ENCODE results near the gene ZNF527.
"Not testable (repeated sequence)": the region's sequence is repeated elsewhere in the genome, so short reads cannot be mapped to it uniquely, and the experiment has no call there.

The ZNF527 gene

GRCh38 chr19:37370880-37371661 is at the start of gene ZNF527:
Gene ZNF527 (plus strand): TSS chr19:37371099. CDS start chr19:37374199, 3,100 bp downstream.
- peak; percentile 97 for DNase-seq

GRCh38 chr19:37329686-37330085 is 41.2 kb upstream of the ZNF527 start:
- DNase-seq: no peak

DNA sequence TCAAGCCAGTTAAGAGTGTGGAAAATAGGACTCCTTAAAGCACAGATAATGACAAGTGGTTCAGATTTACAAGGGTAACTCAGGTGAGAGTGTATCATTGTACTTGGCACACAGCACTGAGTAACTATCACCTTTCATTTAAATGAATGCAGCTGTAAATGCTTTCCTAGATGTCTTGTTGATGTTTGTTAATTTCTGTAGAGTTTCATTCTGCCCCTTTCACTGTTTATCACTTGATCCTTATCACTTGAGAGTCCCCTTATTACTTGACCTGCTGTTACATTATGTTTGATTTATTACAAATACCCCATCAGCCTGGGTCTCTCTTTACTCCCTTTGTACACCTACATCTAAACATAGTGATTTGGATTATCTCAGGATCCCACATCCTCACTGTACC is 38.1 kb upstream of the ZNF527 start:
- DNase-seq: no peak

DNA sequence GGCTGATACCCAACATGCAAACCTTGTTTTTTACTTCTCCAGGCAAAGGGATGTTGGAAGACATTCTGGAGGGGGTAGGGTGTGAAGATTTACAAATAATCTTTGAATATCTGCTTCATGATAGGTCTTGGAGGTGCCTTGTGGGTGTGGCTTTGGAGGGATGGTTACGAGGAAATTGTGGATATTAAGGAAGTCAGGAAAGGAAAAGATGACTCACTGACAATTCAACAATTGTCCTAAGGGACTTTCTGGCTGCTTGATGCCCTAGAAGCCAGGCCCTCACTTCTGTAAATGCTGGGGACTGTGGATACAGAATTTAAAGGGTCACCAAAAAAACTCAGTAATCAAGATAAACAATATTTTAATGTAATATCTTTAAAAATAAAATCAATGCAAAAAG is 37.4 kb upstream of the ZNF527 start:
- no peak for DNase-seq

GRCh38 chr19:37334179-37335071 is 36.5 kb upstream of the ZNF527 start:
- peak; percentile 88 for DNase-seq

GRCh38 chr19:37342753-37343152 is 28.1 kb upstream of the ZNF527 start:
- DNase-seq: no peak

- no peak for DNase-seq
These were observed 24.8 kb upstream of the ZNF527 start for GRCh38 chr19:37346091-37346490.

- DNase-seq: no peak
These were observed 22.8 kb upstream of the ZNF527 start for GRCh38 chr19:37348060-37348459.

GRCh38 chr19:37353968-37354367 is 16.9 kb upstream of the ZNF527 start:
- DNase-seq: no peak

DNA sequence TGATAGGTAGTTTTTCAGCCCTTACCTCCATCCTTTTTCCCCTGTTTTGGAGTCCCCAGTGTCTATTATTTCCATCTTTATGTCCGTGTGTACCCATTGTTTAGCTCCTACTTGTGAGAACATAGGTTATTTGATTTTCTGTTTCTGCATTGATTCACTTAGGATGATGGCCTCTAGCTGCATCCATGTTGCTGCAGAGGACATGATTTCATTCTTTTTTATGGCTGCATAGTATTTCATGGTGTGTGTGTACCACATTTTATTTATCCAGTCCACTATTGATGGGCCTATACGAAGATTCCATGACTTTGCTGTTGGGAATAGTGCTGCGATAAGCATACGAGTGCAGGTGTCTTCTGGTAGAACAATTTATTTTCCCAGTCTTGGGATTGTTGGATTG is 15.0 kb upstream of the ZNF527 start:
- DNase-seq: no peak

DNA sequence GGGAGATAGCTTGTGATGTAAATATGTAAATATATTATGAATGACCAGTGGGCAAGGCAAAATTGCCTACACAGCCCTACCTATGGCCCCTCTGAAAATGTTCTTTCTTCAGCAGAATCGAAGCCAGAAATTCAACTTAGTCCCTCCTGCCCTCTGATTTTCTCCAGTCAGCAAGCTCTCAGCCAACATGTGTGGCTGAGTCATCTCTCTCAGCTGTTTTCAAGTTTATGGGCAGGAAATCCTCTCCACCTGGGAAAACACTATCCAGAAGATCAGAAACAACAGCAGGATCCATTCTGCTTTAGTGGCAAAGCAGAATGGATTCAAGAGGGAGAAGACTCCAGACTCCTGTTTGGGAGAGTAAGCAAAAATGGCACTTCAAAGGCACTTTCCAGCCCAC is 8.9 kb upstream of the ZNF527 start:
- DNase-seq: no peak

DNA sequence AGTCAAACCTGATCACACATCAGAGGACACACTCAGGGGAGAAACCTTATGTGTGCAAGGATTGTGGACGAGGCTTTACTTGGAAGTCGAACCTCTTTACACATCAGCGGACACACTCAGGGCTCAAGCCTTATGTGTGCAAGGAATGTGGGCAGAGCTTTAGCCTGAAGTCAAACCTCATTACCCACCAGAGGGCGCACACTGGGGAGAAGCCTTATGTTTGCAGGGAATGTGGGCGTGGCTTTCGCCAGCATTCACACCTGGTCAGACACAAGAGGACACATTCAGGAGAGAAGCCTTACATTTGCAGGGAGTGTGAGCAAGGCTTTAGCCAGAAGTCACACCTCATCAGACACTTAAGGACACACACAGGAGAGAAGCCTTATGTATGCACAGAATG is 8.2 kb upstream of the ZNF527 start:
- DNase-seq: no peak

GRCh38 chr19:37370386-37370879 is 466 bp upstream of the ZNF527 start:
- not testable (repeated sequence) for DNase-seq

DNA sequence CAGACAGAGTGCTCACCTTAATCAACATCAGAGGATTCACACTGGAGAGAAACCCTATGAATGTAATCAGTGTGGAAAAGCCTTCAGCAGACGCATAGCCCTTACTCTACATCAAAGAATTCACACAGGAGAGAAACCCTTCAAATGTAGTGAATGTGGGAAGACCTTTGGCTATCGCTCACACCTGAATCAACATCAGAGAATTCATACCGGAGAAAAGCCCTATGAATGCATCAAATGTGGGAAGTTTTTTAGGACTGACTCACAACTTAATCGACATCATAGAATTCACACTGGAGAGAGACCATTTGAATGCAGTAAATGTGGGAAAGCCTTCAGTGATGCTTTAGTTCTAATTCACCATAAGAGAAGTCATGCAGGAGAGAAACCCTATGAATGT is 18.3 kb downstream of the ZNF527 start:
- DNase-seq: no peak

GRCh38 chr19:37391399-37391798 is 20.5 kb downstream of the ZNF527 start:
- DNase-seq: not testable (repeated sequence)

GRCh38 chr19:37401078-37401477 is 30.2 kb downstream of the ZNF527 start:
- no peak for DNase-seq

DNA sequence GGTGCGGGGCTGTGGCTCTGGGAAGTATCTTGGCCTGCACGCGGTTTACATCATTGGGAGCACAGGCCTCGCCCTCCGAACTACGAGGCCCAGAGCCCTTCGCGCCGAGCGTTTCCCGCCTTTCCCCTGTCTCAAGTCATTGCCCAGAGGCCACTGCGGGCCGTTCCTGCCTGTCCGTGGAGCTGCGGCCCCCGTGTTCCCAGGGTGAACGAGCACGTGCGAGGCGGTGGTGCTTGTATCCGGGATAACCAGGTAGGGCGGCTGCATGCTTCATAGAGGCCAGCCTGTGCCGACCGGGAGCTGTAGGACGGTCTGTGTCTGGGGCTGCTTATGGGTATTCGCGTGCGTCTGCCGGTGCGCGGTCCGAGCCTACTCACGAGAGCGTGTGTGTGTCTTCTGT is 32.5 kb downstream of the ZNF527 start:
- DNase-seq: no peak

DNA sequence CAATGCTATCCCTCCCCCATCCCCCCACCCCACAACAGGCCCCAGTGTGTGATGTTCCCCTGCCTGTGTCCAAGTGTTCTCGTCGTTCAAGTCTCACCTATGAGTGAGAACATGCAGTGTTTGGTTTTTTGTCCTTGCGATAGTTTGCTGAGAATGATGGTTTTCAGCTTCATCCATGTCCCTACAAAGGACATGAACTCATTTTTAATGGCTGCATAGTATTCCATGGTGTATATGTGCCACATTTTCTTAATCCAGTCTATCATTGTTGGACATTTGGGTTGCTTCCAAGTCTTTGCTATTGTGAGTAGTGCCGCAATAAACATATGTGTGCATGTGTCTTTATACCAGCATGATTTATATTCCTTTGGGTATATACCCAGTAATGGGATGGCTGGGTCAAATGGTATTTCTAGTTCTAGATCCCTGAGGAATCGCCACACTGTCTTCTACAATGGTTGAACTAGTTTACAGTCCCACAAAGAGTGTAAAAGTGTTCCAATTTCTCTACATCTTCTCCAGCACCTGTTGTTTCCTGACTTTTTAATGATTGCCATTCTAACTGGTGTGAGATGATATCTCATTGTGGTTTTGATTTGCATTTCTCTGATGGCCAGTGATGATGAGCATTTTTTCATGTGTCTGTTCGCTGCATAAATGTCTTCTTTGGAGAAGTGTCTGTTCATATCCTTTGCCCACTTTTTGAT is 35.4 kb downstream of the ZNF527 start:
- not testable (repeated sequence) for DNase-seq

- no peak for DNase-seq
These were observed 41.8 kb downstream of the ZNF527 start for GRCh38 chr19:37412700-37413099.

DNA sequence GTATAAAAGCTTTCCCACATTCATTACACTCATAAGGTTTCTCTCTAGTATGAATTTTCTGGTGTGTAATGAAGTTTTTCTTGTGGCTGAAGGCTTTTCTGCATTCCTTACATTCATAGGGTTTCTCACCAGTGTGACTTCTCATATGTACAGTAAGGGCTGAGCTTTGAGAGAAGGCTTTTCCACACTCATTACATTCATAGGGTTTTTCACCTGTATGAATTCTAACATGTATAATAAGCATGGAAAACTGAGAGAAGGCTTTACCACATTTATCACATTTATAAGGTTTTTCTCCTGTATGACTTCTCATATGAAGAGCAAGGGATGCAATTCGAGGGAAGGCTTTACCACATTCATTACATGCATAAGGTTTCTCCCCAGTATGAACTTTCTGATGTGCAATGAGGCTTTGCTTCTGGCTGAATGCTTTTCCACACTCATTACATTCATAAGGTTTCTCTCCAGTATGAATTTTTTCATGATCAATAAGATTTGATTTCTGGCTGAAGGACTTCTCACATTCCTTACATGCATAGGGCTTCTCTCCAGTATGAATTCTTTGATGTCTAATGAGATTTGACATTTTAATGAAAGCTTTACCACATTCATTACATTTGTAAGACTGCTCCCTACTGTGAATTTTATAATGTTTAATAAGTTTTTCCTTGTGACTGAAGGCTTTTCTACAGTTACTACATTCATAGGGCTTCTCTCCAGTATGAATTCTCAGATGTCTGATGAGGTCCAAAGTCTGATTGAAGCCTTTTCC is 42.6 kb downstream of the ZNF527 start:
- no peak for DNase-seq

Data from activated CD8-positive, alpha-beta memory T cell treated with anti-CD3 and anti-CD28 coated beads for 24 hours (primary cell).